HG03175 (cell line): ENCODE results near the gene RAPGEF4.

ENCODE experiments used
- ATAC-seq: cut with Tn5 transposase; IDR thresholded peaks from one replicate; pipeline ENCODE4 v1.9.1; 2021; ENCODE audit warnings: mild to moderate bottlenecking, moderate library complexity; ENCODE audit not compliant: unreplicated experiment

RAPGEF4 gene

GRCh38 chr2:172962082-172962481 lies 226.4 kb downstream of the RAPGEF4 start:
- no peak for ATAC-seq

- no peak for ATAC-seq
Observed at GRCh38 chr2:172962824-172963223, 227.2 kb downstream of the RAPGEF4 start.

GRCh38 chr2:172964511-172965139 lies 229.0 kb downstream of the RAPGEF4 start:
- ATAC-seq = no peak

- no peak for ATAC-seq
Observed at GRCh38 chr2:172965433-172966212, 230.0 kb downstream of the RAPGEF4 start.

GRCh38 chr2:172967036-172967982 lies 231.7 kb downstream of the RAPGEF4 start:
- no peak for ATAC-seq

GRCh38 chr2:172968061-172968469 lies 232.4 kb downstream of the RAPGEF4 start:
- ATAC-seq = no peak

GRCh38 chr2:172969166-172969565 lies 233.5 kb downstream of the RAPGEF4 start:
- no peak for ATAC-seq

- ATAC-seq = no peak
Observed at GRCh38 chr2:172969609-172970008, 234.0 kb downstream of the RAPGEF4 start.

GRCh38 chr2:172970660-172971059 lies 235.0 kb downstream of the RAPGEF4 start:
- ATAC-seq = no peak

- ATAC-seq = peak; percentile 42
Observed at GRCh38 chr2:172972005-172972619, 236.5 kb downstream of the RAPGEF4 start.

GRCh38 chr2:172974762-172975161 lies 239.1 kb downstream of the RAPGEF4 start:
- ATAC-seq = no peak

- ATAC-seq = no peak
Observed at GRCh38 chr2:172976116-172976515, 240.5 kb downstream of the RAPGEF4 start.

- ATAC-seq = no peak
Observed at GRCh38 chr2:172976816-172977215, 241.2 kb downstream of the RAPGEF4 start.

- no peak for ATAC-seq
Observed at GRCh38 chr2:172977270-172978062, 241.8 kb downstream of the RAPGEF4 start.

- no peak for ATAC-seq
Observed at GRCh38 chr2:172978063-172978383, 242.4 kb downstream of the RAPGEF4 start.

- ATAC-seq = no peak
Observed at GRCh38 chr2:172985139-172985892, 249.7 kb downstream of the RAPGEF4 start.

- ATAC-seq = no peak
Observed at GRCh38 chr2:172986040-172986439, 250.4 kb downstream of the RAPGEF4 start.

GRCh38 chr2:172988728-172989127 lies 253.1 kb downstream of the RAPGEF4 start:
- ATAC-seq = no peak

GRCh38 chr2:172991031-172991430 lies 255.4 kb downstream of the RAPGEF4 start:
- no peak for ATAC-seq

GRCh38 chr2:172993139-172993538 lies 257.5 kb downstream of the RAPGEF4 start:
- no peak for ATAC-seq
